Renal cortical epithelial cell (primary cell): ENCODE data around the gene ANKZF1. TPM values are rescaled to one million over a fixed set of nuclear protein-coding genes. Genes with fewer than 3 reads are reported as not detected.

Source experiments
- DNase-seq: peaks from one replicate; pipeline ENCODE4 v3.0.0-alpha.2; 2011; ENCODE audit warnings: low read depth
- total RNA-seq: library from RNA; depleted of rRNA; stranded (reverse); fragments of >200 nt; gene quantifications from 2 replicates; pipeline ENCODE4 v1.2.3, GENCODE V29; 2014

ANKZF1 gene
- total RNA-seq, 1 donor from 2014 or later = 53.4 TPM

GRCh38 chr2:219228041-219228910 lies 1.3 kb upstream of the ANKZF1 start:
- DNase-seq = no peak

GRCh38 chr2:219228911-219229304 lies 698 bp upstream of the ANKZF1 start:
- no peak for DNase-seq

- DNase-seq = peak; percentile 40
Measured at GRCh38 chr2:219230059-219230540, 494 bp downstream of the ANKZF1 start.

DNA sequence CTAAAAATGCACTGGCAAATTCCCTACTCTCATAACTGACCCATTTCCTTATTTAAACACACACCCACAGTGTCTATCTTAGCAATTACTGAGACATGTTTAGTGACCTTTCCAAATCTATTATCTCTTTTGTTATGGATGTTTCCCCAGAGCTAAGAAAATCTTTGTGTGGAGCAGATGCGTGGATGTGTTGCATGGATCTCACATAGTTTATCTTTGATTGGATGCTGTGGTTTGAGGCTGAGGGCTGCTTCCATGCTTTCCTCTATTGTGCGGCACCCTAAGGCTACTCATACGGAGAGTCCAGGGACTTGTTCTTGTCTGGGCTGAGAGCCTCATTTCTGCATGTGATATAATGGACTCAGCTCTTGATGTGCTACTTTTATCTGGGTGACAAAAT lies 4.7 kb downstream of the ANKZF1 start:
- no peak for DNase-seq

DNA sequence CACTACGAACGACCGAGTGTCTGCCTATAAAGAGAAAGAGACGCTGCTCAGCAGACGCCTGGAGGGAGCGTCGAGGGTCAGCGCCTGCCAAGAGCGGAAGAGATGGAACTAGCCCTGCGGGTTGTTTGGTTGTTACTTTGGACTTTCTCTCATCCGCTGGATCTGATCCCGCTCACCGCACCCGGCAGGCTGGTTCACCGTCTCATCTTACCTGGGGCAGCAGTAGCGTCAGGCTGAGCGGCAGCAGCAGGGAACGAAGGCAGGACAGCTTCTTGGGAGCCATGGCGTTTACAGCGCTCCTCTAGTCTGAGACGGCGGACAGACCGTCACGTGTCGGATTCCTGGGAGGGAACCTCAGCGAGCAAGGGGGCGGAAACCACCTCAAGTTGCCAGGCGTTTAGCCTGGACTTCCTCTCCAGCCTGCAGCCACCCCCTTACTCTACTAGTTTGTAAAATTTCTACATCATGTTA lies 13.7 kb downstream of the ANKZF1 start:
- DNase-seq = peak; percentile 54

DNA sequence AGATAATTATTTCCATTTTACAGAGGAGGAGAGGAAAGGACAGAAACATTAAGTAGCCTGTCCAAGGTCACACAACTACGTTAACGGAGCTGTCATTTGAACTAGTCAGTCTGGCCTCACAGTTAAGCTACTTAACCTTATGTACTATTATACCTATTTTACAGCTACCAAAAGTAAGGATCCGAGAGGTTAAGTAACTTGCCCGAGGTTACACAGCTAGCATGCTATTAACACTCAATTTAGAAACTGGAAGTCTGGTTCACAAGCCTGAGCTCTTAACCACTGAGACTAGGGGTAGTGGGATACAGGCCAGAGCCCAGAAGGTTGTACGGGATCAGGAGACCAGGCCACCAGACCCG lies 15.2 kb downstream of the ANKZF1 start:
- DNase-seq = no peak

GRCh38 chr2:219245148-219245898 lies 15.7 kb downstream of the ANKZF1 start, which contains the start of the genes GLB1L and STK16:
TSS of gene GLB1L (minus strand) at chr2:219245444. CDS start at chr2:219243573, 1,871 bp downstream.
TSS of gene STK16 (plus strand) at chr2:219245479. CDS start at chr2:219246000, 521 bp downstream.
- peak; percentile 75 for DNase-seq

- no peak for DNase-seq
Measured at GRCh38 chr2:219245899-219246230, 16.3 kb downstream of the ANKZF1 start.

GRCh38 chr2:219246559-219246958 lies 17.0 kb downstream of the ANKZF1 start:
- DNase-seq = no peak

GRCh38 chr2:219247678-219248642 lies 18.4 kb downstream of the ANKZF1 start:
- DNase-seq = no peak

GRCh38 chr2:219248845-219249202 lies 19.2 kb downstream of the ANKZF1 start:
- no peak for DNase-seq

- DNase-seq = peak; percentile 98
Measured at GRCh38 chr2:219249203-219249980, 19.8 kb downstream of the ANKZF1 start.

- no peak for DNase-seq
Measured at GRCh38 chr2:219250049-219250781, 20.6 kb downstream of the ANKZF1 start.

DNA sequence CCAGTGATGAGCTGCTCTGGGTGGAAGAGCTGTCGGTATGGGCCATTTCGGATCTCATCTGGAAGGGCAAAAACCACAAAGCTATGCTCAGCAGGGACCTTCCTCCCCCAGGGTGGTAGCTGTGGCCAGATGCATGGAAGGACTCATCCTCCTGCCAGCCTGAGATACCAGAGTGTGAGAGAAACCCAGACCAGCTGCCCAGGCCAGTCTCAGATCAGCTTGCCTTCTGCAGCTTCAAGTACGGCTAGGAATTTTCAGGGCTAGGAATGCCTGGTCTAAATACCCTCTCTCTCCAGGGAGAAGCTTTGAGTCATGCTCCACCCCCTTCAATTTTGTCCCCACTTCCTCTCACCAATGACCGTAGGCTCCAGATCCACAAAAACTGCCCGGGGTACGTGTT lies 22.1 kb downstream of the ANKZF1 start:
- no peak for DNase-seq

DNA sequence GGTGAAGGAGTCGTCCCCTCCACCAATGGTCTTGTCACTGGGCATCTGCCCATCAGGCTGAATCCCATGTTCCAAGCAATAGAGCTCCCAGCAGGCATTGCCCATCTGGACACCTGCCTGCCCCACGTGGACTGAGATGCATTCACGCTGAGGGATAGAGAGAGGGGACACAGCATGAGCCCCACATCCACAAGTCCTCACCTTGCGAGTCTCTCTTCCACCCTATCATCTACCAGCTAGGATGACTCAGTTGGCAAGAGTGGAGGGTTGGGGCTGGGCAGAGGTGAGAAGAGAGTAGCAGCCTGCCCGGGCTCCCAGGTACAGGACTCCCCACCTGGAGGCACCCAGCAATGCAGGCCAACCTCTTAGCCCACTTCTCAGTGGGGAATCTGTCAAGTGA lies 22.5 kb downstream of the ANKZF1 start:
- DNase-seq = no peak

DNA sequence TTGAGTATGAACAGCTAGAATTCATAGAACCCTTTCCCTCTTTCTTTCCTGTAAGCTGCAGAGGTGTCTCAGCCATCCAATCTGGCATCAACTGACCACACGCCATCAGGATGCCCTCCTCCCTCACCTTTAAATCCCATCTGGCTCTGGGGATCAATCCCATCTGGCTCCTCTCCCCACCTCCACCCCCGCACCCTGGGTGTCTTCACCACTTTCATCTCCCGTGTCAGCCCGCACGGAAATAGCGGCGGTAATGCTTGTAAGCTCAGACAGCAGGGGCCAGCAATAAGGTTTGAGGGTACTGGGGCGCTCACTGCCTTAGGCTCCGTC lies 22.9 kb downstream of the ANKZF1 start:
- no peak for DNase-seq

- DNase-seq = no peak
Measured at GRCh38 chr2:219252900-219253752, 23.5 kb downstream of the ANKZF1 start, which contains the start of gene TUBA4B. TSS of gene TUBA4B (plus strand) at chr2:219253243. CDS start at chr2:219253408, 165 bp downstream.

DNA sequence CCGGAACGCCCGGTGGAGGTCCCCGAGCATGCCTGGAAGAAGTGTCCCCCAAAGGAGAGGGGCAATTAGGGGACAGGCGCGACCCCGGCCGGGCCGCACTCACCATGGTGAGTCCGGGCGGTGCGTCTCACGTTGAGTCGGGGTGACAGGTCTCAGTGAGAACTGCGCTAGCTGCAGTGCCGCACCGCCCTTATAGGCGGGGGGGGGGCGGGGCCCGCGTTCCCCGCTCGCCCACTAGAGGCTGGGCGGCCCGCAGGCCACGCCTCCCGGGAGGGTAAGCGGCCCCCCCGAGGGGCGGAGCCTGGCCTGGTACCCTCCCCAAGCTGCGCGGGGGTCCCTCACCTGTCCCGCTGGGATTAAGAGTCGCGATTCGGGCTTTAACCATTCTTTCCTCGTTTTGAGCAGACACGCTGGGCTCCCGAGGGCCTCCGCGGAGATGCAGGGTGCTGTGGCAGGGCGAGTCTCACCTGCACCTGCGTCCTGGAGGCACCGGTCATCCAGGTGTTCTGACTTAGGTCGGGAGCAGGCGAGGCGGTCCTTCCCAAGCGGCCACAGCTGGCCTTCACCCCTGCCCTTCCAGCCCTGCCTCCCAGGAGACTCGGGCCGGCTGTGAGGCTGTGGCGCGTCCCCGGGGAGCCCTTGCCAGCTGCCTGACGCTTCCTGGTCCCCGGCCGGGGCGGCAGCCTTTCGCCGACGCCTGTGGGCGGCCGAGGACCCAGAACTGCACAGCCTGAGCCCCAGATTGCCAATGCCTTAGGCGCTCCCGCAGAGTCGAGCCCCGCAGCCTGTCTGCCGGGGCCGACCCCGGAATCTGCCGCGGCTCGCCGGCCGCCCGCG lies 24.4 kb downstream of the ANKZF1 start, which contains the start of gene TUBA4A:
Gene TUBA4A (minus strand): TSS at position 166 of the 837 bp plus-strand sequence. CDS start 60 bp downstream, at position 106.
- no peak for DNase-seq
